GM12801 (cell line): Measurements from ENCODE around the gene RUNX3.

Experiments used
- TF ChIP-seq, protein P1 (sequence below): IDR thresholded peaks from one replicate; pipeline ENCODE4 v1.5.1; 2011; ENCODE audit warnings: control low read depth; ENCODE audit not compliant: insufficient read length; ENCODE audit errors: extremely low read depth

RUNX3 gene

DNA sequence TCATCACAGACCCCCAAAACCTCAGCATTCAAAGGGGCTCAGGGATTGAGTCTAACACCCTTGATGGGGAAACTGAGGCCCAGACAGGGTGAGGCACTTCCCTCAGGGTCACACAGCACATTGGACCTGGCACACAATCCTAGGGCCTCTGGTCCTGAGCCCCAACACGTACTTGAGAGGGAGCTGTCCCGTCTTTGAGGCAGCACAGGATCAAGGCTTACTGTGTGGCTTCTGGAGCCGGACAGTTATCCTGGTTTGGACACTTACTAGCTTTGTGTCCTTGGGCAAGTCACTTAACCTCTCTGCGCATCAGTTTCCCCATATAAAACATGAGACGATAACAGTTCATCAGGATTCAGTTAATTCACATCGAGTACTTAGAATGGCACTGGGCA lies 26.5 kb downstream of the RUNX3 start:
- TF ChIP-seq, protein P1, sequence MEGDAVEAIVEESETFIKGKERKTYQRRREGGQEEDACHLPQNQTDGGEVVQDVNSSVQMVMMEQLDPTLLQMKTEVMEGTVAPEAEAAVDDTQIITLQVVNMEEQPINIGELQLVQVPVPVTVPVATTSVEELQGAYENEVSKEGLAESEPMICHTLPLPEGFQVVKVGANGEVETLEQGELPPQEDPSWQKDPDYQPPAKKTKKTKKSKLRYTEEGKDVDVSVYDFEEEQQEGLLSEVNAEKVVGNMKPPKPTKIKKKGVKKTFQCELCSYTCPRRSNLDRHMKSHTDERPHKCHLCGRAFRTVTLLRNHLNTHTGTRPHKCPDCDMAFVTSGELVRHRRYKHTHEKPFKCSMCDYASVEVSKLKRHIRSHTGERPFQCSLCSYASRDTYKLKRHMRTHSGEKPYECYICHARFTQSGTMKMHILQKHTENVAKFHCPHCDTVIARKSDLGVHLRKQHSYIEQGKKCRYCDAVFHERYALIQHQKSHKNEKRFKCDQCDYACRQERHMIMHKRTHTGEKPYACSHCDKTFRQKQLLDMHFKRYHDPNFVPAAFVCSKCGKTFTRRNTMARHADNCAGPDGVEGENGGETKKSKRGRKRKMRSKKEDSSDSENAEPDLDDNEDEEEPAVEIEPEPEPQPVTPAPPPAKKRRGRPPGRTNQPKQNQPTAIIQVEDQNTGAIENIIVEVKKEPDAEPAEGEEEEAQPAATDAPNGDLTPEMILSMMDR = no peak

DNA sequence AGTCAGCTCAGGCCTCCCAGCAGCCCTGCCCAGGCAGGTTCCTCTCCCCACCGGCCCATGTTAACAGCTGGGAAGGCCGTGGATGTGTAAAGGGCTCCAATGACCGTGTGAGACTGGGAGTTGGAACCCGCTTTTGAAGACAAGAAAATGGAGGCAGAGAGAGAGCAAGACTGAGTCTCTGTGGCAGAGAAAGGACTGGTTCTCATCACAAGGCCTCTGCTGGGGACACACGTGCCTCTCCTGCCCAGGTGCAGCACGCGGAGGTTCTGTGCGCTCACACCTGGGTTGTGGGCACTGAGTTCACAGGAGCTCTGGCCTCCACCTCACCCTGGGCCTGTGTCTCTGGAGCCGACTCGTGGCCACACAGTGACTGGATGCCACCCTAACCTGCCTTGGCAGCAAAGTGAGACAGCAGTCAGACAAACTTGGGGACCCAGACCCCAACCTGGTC lies 27.0 kb downstream of the RUNX3 start:
- TF ChIP-seq, protein P1 = no peak

DNA sequence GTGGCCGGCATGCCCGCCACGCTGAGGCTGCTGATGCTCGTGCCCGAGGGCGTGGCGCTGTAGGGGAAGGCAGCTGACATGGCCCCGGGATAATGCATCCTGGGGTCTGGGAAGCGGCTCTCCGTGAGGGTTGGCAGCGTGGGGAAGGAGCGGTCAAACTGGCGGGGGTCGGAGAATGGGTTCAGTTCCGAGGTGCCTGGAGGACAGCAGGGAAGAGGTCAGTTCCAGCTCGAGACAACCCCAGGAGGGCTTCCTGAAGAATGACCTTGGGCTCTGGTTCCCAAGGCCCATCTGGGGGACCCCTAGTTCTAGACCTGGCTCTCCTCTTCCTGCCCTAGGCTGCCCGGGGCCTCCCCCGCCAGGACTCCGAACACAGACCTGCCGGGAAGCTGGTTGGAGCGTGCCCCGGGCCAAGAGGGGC lies 27.6 kb downstream of the RUNX3 start:
- TF ChIP-seq, protein P1 = no peak

DNA sequence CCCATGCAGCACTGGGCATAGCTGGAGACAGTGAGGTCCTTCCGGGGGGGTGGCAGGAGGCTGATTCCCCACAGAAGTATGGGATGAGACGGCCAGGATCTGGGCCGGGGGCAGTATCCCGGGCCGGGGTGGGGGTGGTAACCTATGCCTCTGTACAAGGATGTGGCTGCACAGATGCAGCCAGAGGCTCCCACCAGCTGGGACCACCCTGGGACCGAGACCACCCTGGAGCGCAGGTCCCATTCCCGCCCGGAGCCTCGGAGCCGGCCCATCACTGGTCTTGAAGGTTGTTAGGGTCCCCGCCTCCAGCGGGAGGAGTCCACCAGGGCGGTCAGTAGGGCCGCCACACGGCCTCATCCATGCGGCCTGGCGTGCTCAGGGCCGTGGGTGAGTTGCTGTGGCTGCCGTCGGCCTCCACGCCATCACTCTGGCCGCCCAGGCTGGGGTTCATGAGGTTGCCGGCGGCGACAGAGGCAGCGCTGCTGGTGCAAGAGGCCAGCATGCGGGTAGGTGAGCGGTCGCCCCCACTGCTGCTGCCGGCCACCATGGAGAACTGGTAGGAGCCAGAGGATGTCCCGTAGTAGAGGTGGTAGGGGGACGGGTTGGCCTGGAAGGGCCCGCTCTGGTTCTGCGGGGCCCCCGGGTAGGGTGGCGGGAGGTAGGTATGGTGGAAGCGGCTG lies 28.1 kb downstream of the RUNX3 start:
- TF ChIP-seq, protein P1 = no peak

DNA sequence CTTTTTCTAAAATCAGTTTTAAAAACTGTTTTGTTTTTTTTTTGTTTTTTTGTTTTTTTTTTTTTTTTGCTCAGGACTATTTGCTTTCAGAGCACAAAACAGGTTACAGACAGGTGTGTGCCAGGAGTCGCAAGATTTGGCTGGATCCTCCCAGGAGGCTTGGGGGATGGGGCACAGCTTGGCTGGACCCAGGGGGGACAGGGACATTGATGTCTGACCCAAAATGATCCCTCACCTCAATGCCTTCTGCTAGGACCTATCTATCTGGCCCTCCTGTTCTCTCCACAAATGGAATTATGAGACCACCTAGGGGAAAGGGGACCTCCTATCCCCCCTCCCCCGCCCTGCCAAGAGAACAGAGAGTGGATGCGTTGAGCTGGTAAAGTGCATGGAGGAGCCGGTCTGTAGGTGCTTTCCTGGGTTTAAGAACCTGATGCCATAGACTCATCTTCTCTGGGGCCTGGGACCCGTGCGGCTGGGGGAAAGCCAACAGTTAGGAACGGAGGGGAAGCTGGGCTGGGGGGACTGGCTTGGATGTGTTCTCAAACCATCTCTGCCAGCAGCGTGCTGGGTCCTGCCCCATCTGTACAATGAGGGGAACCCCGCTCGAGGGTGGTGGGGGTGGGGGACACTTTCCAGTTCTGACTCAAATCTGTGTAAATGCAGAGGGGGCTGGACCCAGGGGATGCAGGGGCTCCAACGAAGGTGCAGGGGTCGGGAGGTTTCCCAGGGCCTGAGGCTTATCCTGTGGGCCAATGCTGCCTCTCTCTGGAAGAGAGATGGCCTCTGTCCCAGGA lies 28.9 kb downstream of the RUNX3 start:
- TF ChIP-seq, protein P1 = no peak

DNA sequence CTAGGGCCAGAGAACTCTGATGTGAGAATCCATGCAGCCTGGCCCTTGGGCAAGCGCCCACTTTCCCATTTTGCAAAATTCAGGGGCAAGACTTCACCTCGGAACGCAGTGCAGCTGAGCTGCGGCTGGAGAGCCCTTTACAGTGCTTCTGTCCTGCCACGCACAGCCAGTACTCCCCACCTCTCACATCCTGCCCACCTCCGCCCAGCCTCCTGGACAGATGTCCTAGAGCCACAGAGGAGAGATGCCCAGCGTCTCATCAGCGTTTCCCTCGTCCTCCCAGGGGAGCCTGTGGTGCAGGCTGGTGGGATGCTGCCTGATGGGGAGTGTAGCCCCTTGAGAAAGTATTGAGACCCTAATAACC lies 29.6 kb downstream of the RUNX3 start:
- TF ChIP-seq, protein P1 = no peak

DNA sequence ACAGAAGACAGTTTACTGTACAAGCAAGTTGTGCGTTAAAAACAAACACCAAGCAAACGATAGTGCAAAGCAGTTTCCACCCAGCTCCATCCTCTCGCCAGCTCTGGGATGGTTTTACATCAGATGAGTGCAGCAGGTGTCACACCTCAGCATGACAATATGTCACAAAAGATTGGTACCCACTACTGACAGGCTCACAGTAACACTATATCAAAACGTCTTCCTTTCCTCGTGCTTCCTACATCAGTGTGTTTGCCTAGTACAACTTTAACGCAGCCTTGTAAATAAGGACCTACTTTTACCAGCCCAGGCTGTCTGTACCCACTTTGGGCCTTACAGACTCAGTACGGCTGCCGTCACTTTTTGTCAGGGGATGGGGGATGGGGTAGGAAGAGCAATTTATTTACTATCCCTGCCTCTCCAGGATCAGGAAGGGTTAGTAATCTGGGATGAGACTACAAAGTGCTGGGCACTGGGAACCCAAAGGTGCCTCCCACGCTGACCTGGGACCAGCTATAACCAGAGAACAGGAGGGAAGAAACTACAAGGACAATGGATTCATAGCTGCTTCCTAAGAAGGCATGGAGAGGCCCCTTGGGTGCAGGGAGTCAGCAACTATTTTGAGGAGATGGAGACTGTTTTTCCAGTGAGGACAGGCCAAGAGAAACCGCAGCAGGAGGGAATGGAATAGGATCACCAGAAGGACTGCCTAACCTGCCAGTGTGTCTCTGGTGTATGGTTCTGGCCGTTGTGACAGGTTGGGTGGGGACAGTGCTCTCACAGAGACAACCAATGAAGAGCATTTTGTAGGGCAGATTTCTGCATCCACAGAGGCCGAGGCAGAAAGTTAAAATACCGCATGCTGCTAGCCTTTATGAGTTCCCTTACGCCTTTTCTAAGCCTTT lies 30.2 kb downstream of the RUNX3 start:
- TF ChIP-seq, protein P1 = no peak
